ENCODE results near the gene PAM.

DNA sequence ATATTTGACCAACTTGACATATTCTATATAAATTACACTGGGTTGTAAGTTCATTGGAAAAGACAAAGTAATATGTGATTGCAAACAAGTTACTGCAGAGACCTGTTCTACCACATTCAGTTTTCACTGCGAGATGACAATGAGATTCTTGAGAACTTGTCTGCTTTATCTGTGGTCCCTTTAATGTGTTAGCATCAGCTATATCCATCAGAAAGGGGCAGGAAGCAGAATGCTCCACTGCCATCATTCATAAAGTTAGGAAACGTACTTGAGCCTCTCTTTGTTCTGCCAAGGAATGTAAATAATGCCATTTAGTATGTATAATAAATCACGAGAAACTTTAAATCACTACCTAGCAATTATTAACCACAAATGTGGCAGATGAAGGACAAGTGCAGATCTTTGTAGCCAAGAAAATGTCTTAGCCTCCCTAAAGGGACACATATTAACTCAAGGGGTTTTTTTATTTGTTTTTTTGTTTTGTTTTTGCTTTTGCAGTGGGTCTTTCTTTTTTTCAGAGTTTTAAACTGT is 305.4 kb downstream of the PAM start:
- TF ChIP-seq POLR2AphosphoS5 (IDR thresholded peaks at IDR 0.05; ENCODE audit: borderline replicate concordance, low read depth, low read length) (no peak), EZH2 (IDR thresholded peaks at IDR 0.05) (no peak)
